ENCODE data around the gene SURF6.
"Not testable (repeated sequence)": the region's sequence is repeated elsewhere in the genome, so short reads cannot be mapped to it uniquely, and the experiment has no call there.

SURF6 gene

GRCh38 chr9:133323991-133324703 is 11.8 kb downstream of the SURF6 start:
- DNase-seq (ENCODE audit: low read depth), result no peak

- no peak for DNase-seq (ENCODE audit: low read depth)
These were observed 12.8 kb downstream of the SURF6 start for GRCh38 chr9:133323211-133323610.

- no peak for DNase-seq (ENCODE audit: low read depth)
These were observed 13.3 kb downstream of the SURF6 start for GRCh38 chr9:133322701-133323100.

GRCh38 chr9:133321411-133321935 is 14.5 kb downstream of the SURF6 start:
- DNase-seq (ENCODE audit: low read depth), result no peak

GRCh38 chr9:133320421-133320881 is 15.5 kb downstream of the SURF6 start:
- DNase-seq (ENCODE audit: low read depth), result no peak

GRCh38 chr9:133317551-133317950 is 18.4 kb downstream of the SURF6 start:
- DNase-seq (ENCODE audit: low read depth), result not testable (repeated sequence)

- no peak for DNase-seq (ENCODE audit: low read depth)
These were observed 20.0 kb downstream of the SURF6 start for GRCh38 chr9:133315997-133316396.

- DNase-seq (ENCODE audit: low read depth), result no peak
These were observed 26.4 kb downstream of the SURF6 start for GRCh38 chr9:133309608-133310007.

GRCh38 chr9:133307301-133307700 is 28.7 kb downstream of the SURF6 start:
- DNase-seq (ENCODE audit: low read depth), result no peak

- DNase-seq (ENCODE audit: low read depth), result no peak
These were observed 29.5 kb downstream of the SURF6 start for GRCh38 chr9:133306242-133307204.

GRCh38 chr9:133305731-133306130 is 30.3 kb downstream of the SURF6 start:
- no peak for DNase-seq (ENCODE audit: low read depth)

- DNase-seq (ENCODE audit: low read depth), result no peak
These were observed 31.3 kb downstream of the SURF6 start for GRCh38 chr9:133304477-133305377.

- DNase-seq (ENCODE audit: low read depth), result no peak
These were observed 31.9 kb downstream of the SURF6 start for GRCh38 chr9:133304158-133304470.

- DNase-seq (ENCODE audit: low read depth), result no peak
These were observed 32.5 kb downstream of the SURF6 start for GRCh38 chr9:133303266-133304157.

- no peak for DNase-seq (ENCODE audit: low read depth)
These were observed 34.4 kb downstream of the SURF6 start for GRCh38 chr9:133301253-133302230.

GRCh38 chr9:133299996-133300395 is 36.0 kb downstream of the SURF6 start:
- not testable (repeated sequence) for DNase-seq (ENCODE audit: low read depth)

GRCh38 chr9:133294257-133294656 is 41.7 kb downstream of the SURF6 start:
- DNase-seq (ENCODE audit: low read depth), result no peak

GRCh38 chr9:133290751-133291302 is 45.2 kb downstream of the SURF6 start:
- no peak for DNase-seq (ENCODE audit: low read depth)

- no peak for DNase-seq (ENCODE audit: low read depth)
These were observed 49.5 kb downstream of the SURF6 start for GRCh38 chr9:133286523-133286922.

Data from HS-5 (cell line).